ENCODE measurements around the gene CD2AP.

The CD2AP gene

GRCh38 chr6:47653706-47654105 is 176.1 kb downstream of the CD2AP start:
- Mint-ChIP-seq H3K4me1 (peaks cover 6% of the 10 kb centered on the region), H3K4me3 (no peak overlapping the region), H3K36me3 (ENCODE audit: low read depth) (no peaks in the 10 kb centered on the region), H3K27me3 (ENCODE audit: low read depth, poor library complexity) (no peaks in the 10 kb centered on the region), H3K9me3 (no peaks in the 10 kb centered on the region), H3K27ac (no peak overlapping the region)
- TF ChIP-seq CTCF (IDR thresholded peaks at IDR 0.05), result no peak
- no peak for DNase-seq

GRCh38 chr6:47654255-47654654 is 176.7 kb downstream of the CD2AP start:
- H3K27ac Mint-ChIP-seq, result no peak overlapping the region
- H3K27me3 Mint-ChIP-seq (ENCODE audit: low read depth, poor library complexity), result no peaks in the 10 kb centered on the region
- H3K4me1 Mint-ChIP-seq, result peaks cover 6% of the 10 kb centered on the region
- no peaks in the 10 kb centered on the region for H3K9me3 Mint-ChIP-seq
- no peak for DNase-seq
- H3K4me3 Mint-ChIP-seq, result no peak overlapping the region
- TF ChIP-seq CTCF (IDR thresholded peaks at IDR 0.05), result no peak
- H3K36me3 Mint-ChIP-seq (ENCODE audit: low read depth), result no peaks in the 10 kb centered on the region

- Mint-ChIP-seq H3K9me3 (no peaks in the 10 kb centered on the region), H3K36me3 (ENCODE audit: low read depth) (no peaks in the 10 kb centered on the region), H3K27me3 (ENCODE audit: low read depth, poor library complexity) (no peaks in the 10 kb centered on the region), H3K4me1 (peaks cover 6% of the 10 kb centered on the region), H3K4me3 (no peak overlapping the region), H3K27ac (no peak overlapping the region)
- peak; percentile 21 for DNase-seq
- no peak for TF ChIP-seq CTCF (IDR thresholded peaks at IDR 0.05)
Observed at GRCh38 chr6:47655719-47656595, 178.4 kb downstream of the CD2AP start.

- H3K36me3 Mint-ChIP-seq (ENCODE audit: low read depth), result no peaks in the 10 kb centered on the region
- peaks cover 5% of the 10 kb centered on the region for H3K4me1 Mint-ChIP-seq
- no peaks in the 10 kb centered on the region for H3K27me3 Mint-ChIP-seq (ENCODE audit: low read depth, poor library complexity)
- no peak overlapping the region for H3K27ac Mint-ChIP-seq
- no peak for TF ChIP-seq CTCF (IDR thresholded peaks at IDR 0.05)
- no peak overlapping the region for H3K4me3 Mint-ChIP-seq
- H3K9me3 Mint-ChIP-seq, result no peaks in the 10 kb centered on the region
- no peak for DNase-seq
Observed at GRCh38 chr6:47661960-47662359, 184.4 kb downstream of the CD2AP start.

GRCh38 chr6:47663462-47664216 is 186.1 kb downstream of the CD2AP start:
- Mint-ChIP-seq H3K36me3 (ENCODE audit: low read depth) (no peaks in the 10 kb centered on the region), H3K27me3 (ENCODE audit: low read depth, poor library complexity) (no peaks in the 10 kb centered on the region), H3K9me3 (no peaks in the 10 kb centered on the region), H3K4me3 (no peak overlapping the region), H3K27ac (no peak overlapping the region), H3K4me1 (peaks cover 13% of the 10 kb centered on the region)
- no peak for DNase-seq
- no peak for TF ChIP-seq CTCF (IDR thresholded peaks at IDR 0.05)
